Renal cortex interstitium (tissue), 11 donors: Measurements from ENCODE around the gene ATP6V0B. TPM values are rescaled to one million over a fixed set of nuclear protein-coding genes. Genes with fewer than 3 reads are reported as not detected.

Source experiments
- DNase-seq, 11 donors: peaks; one replicate each; pipeline ENCODE4 v3.0.0-alpha.2; 2013; ENCODE audit warnings: low read depth in 9 of 11, low spot score in 4 of 11; ENCODE audit errors: extremely low read depth in 1 of 11
- polyA plus RNA-seq, 3 donors: library from polyadenylated mRNA; unstranded; fragments of 120-200 nt; gene quantifications; one replicate each; pipeline ENCODE4 v1.2.1, GENCODE V29; 2013; ENCODE audit not compliant: insufficient read length in 3 of 3

The ATP6V0B gene
- polyA plus RNA-seq, 3 donors = 116 to 158 (median 156) TPM

DNA sequence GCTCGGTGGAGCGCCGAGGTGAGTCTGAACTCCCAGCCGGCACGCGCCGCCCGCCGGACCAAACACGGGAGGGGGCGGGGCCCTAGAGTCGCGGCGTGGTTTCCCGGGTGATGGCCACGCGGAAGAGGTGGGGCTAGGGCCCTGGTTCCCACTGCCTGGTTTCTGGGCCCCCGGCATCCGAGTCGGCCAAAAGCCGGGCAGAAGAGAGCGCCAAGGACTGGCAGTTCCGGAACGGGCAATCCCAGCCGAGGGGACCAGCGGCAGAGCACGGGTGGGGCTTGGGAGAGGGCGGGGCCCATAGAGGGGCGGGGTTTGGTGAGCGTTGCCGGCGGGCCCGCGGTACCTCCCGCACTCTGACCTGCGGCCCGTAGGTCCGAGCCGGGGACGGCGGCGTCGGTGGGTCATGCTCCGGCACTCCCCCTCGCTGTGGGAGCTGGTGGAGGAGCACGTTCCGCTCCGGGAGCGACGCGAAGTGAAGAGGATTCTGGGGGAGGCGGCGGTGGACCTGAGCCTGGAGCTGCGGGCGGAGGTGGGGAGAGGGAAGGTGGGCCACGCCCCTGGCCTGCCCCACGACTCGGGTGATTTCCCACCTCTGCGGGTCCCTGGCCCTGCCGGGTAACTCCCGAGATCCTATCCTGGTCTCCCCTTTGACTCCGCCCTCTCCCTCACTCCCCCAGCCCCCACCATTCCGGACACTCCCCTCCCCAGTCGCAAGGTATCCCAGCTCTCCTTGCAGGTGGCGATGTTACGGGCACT is 16.9 kb downstream of the ATP6V0B start, which contains the start of gene CCDC24:
Gene CCDC24 (plus strand): TSS at position 124 of the 756 bp plus-strand sequence. CDS start 280 bp downstream, at position 404.
- peak in 5 of 11 donors; percentile 53 to 79 (median 57) for DNase-seq

DNA sequence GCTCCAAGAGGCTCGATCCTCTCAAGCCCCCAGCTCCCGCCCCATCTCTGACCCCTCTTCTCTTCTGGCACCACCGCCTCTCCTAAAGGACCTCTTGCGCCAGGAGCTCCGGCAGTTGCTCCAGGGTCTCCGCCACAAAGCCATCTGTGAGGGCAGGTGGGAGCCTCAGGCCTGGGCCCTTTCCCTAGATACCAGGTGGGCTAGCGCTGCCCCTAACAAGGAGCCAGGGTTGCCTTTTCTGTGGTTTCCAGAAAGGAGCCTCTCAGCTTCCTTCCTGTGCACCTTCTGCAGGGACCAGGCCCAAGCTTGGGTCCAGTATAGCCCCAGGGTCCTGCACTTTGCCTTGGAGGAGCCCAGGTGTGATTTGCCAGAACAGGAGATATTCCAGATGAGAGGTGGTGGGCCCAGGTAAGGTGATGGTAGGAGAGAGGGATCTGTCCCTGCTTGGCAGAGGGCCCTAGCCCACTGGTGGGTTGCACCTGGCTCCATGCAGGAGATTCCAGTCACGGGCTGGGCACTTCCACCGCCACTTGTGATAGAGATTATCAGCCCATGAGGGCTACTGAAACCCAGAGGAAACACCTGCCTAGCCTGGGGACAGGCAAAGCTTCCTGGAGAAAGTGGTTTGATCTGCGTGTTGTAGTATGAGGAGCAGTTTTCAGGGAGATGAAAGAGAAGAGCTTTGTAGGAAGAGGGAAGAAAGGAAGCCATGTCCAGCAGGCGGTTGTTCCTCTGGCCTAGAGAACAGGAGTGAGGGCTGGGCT is 17.7 kb downstream of the ATP6V0B start:
- DNase-seq = no peak

DNA sequence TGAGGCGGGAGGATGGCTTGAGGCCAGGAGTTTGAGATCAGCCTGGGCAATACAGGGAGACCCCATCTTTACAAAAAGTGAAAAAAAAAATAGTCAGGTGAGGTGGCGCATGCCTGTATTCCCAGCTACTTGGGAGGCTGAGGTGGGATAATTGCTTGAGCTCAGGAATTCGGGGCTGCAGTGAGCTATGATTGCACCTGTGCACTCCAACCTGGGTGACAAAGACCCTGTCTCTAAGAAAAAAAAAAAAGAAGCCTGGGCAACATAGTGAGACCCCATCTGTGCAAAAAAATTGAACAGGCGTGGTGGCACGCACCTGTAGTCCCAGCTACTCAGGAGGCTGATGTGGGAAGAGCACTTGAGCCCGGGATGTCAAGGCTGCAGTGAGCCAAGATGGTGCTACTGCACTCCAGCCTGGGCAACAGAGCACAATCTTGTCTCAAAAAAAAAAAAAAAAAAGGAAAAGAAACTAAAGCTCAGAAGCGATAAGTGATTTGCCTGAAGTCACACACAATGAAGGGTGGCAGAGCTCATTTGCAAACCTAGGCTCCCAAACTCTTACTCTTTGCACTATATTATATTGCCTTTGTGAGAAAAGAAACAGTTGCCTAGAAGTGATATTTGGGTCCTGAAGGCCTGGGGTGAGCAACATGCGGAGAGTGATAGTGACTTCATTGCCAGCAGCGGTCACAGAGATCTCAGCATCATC is 18.6 kb downstream of the ATP6V0B start:
- DNase-seq = no peak

DNA sequence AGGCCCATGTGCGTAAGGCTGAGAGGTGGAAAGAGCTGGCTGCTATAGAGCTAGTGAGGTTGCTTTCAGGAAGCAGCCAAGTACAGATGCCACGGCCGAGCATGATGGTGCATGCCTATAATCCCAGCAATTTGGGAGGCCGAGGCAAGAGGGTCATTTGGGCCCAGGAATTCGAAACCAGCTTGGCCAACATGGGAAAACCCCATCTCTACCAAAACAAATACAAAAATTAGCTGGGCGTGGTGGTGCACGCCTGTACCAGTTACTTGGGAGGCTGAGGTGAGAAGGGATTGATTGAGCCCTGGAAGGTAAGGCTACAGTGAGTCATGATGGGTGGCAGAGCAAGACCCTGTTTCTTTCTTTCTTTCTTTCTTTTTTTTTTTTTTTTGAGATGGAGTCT is 19.3 kb downstream of the ATP6V0B start:
- no peak for DNase-seq

DNA sequence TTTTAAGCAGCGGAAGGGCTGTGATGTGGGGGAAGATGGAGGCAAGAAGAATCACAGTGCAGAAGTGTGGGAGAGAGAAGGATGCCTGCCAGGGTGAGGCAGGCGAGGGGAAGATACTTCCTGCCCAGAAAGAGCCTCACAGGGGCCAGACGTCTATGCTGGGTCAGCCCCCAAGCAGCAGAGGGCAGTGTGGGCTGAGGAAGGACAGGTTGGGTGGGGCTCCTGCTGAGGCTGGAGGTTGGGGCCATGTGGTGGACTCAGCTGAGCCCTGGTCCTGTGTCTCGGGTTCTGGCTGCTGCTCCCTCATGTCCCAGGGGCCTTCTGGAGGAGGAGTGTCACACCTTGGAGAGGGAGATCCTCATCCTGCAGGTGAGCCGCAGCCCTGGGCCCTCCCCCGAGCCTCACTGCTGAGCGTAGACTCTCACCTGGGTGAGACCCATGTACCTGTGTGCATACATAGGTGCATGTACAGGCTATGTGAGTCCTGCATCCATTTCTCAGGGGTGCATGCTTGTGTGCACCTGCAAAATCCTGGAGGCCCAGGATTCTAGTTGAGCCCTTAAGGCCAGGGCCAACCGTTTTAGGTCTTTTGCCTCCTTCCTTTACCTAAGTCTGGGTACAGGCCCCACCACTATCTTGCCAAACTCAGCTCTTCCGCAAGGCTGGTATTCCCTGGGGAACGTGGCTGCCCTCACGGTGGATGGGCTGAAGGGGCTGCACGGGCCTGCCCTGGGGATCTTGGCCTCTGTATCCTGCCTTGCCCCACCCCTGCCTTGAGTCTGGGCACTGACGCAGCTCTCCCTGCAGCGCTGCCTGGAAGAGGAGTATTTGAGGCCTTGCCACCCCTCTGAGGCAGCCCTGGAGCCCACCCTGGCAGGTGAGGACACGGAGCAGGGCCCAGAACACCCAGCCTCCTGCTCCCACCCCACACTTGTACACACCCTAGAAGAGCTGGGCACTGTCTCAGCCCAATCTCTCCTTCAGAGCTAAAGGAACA is 20.3 kb downstream of the ATP6V0B start:
- DNase-seq = no peak

DNA sequence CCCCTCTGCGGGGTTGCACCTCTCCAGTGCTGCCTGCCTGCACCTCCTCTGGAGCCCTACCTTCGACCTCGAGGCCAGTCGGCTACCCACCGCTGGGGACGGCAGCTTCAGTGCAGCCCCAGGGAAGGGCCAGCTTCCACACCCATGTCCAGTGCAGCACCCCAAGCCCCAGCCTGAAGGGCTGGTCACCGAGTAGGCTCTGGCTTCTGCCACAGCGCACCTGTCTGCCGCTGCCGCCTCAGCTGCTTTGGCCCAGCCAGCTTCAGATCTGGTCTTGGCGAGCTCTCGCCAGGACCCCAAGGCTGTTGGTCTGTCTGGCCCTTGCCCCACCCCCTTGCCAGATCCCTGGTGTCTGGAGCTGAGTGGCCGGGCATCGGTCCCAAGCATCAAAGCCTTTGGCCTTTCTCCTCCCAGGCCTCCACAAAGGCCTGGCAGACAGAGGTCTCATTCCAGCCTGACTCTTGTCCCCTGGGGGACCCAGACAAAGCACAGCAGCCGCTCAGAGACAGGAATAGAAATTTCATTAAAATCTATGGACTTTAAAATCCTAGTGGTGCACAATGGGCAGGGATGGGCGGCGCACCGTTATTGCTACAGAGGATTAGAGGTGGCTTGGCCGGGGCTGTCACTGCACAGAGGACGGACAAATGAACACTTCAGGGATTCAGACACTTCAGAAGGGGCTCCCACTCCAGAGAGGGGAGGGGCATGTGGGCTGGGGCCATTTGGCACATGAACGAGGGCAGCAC is 21.4 kb downstream of the ATP6V0B start:
- DNase-seq = no peak

DNA sequence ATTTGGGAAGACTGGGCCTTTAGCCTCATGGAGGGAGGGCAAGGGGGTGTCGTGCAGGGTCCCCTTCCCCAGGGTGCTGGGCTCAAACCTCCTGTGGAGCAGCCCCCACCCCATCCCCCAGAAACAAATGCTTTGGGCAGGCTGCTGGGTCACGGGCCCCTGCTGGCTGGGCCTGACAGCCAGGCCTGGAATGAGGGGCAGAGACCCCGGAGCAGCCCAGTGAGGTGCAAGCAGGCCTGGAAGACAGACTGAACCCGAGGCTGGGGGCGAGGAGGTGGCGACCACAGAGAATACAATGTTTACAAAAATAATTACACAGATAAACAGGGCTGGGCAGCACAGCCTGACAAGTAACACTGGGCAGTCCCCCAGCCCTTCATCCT is 22.0 kb downstream of the ATP6V0B start:
- no peak for DNase-seq

DNA sequence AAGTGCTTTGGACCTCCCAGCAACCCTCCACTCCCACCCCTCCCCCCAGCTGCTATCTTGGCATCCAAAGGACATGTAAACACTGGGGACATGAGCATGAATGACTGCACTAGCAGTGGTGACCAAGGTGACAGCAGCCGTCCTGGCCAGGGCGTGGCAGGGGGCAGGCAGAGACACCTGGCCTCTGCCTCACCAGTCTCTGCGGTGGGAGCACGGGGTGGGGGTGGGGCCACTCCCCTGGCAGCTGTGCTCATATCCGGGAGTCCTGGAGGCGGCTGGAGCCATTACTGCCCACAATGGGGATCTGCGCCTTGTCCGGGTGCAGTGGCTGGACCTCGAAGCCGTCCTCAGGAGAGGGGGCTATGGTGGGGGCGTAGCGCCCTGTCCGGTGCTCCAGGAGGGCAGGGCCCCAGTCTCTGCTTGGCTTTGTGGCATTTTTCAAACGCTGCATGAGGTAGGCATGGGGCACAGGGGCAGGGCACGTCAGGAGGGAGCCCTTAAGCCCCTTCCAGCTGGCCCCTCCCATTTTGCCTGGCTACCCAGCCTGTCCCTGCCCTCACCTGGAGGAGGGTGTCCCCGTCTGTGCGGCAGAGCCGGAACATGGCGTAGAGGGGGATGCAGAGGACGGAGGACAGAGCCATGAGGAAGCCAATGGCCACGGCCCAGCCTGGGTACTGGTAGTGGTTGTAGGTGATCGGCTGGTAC is 22.7 kb downstream of the ATP6V0B start:
- DNase-seq = no peak

DNA sequence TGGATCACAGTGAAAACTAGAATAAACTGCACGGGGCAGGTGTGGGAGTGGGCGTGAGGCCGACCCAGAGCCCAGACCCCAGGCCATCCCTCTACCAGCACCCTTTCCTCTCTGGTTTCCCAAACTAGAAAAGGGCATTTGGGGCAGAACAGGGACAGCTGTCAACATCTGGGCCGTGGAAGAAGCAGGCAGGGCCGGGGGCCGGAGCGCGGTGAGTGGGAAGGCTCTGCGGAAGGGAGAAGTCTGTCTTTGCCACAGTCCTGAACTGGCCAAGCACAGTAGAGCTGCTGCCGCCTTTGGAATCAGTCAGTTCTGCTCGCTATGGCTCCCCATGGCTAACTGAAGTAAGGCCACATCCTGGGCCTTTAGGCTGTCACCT is 23.2 kb downstream of the ATP6V0B start:
- DNase-seq = no peak

DNA sequence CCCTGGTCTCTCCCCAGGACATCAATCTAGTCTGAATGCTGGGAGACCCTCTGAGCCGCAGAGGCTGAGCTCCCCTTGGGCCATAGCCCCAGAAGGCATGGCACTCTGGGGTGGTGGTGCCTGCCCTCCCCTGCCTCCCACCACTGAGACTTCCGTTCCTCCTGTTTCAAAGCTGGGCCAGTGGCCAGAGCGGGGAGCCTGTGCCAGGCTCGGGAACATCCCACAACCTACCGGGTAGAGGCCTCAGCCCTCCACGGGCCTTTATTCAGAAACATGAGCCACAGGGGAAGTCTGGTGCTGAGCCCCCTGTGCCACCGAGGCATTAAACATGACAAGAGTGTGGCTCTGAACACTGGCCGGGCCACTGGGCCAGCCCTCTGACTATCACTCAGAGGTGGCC is 24.7 kb downstream of the ATP6V0B start:
- DNase-seq = no peak

DNA sequence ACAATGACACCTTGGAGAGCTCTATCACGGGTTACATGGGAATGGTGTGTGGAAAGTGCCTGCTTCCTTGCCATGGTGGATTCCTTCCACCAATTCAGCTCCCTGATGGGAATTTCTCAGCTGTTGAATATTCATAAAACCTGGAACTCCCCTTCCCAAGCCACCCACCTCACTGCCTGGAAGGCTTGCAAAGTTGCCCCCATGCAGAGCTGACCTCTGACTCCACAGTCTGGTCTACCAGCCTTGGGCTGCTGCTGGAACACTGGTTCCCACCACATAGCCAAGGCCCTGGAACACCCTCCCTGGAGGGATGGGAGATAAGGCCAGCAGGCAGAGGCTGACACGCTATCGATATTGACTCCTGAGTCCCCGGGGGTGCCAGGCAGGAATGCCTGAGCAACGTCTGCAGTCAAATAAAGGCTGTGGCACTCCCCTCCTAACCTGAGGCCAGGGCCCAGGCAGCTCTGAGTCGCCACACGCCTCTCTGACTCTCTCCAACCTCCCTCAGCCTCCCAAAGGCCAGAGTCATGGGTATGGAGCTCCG is 25.4 kb downstream of the ATP6V0B start:
- DNase-seq = no peak

DNA sequence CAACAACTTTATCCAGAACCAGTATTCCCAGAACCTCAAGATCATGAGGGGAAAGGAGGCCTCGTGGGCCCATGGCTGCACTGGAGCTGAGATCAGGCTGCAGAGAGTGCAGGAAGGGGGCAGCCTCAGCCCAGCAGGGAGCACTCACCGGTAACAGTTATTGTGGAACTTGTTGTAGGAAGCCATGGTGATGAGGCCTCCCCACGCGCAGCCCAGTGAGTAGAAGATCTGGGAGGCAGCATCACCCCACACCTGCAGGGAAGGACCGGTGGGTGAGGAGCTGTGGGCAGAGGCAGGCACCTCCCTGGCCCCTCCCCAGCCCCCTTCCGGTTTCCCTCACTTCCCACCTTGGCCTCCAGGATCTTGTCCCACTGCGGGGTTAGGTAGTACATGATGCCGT is 27.4 kb downstream of the ATP6V0B start:
- DNase-seq = no peak

DNA sequence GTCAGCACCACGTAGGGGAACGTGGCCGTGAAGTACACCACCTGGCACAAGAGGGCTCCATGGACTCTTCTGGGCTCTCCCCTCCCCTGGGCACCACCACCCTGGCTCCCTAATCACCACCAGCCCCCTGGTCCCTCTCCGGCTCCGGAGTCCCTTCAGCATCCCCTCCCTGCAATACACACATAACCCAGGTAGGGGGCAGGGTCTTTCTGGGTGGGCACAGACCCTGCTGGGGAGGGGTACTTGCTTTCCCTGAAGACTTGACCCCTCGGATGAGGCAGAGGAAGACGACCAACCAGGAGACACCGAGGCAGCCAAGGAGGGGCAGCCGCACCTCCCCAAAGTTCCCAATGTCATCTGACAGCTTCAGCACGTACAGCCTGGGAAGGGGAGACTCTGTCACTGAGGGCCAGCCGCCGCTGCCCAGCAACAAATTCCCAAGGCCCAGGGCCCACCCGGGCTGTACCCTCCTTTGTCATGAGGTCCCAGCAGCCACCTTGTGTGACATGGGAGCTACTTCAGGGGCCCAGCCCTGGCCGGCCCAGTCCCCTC is 27.9 kb downstream of the ATP6V0B start:
- DNase-seq = no peak

DNA sequence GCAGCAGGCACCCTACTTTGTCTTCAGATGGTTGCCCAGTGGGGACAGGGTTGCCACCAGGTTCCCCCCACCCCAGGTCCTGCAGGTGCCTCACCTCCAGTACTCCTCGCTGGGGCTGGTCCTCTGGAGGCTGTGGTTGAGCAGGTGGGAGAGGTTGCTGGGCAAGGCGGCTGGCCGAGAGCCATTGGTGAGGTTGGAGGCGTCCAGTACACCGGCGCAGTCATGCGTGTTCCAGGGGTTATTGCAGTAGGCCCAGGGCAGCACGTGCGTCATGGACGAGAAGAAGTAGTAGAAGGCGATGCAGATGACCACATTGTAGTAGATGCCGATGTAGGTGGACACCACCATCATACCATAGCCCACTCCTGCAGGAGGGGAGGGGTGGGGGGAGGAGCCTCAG is 33.5 kb downstream of the ATP6V0B start:
- DNase-seq = no peak

DNA sequence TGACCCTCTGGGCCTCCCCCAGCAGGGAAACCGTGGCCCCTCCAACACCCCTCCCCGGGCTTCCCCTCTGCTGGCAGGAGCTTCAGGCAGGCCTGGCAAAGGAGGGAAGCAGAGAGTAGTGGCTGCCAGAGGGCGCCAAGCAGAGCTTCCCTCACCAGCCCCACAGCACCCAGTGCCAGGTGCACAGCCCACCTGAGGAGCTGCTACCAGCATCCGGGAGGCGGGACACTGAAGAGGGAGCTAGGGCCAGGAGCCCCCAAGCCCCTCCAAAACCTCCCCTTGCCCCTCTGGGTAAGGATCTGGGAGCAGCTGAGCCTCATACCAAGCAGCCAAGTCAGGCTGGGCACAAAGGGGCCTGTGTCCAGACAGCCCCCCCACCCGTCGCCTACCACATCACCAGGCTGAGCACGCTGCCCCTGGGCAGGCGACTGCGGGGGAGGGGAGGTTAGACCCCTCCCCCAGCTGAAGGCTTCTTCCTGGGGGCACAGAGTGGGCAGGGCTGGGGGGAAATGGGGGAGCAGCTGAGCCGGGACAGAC is 36.2 kb downstream of the ATP6V0B start:
- no peak for DNase-seq

DNA sequence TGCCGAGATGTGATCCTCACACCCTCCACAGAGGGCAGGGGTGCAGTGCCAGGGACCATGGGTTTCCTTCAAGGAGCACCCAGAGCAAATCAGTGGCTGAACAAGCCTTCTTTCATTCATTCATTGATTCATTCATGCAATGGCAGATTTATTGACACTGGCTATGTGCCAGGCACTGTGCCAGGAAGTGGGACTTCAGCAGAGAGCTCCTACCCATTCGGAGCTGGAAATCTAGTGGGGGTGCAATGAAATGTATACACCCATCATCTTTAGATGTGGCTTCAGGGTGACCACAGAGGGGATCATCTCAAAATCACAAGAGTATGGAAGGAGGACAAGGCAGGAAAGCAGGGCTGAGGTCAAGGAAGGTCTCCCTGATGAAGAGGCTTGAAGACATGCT is 37.6 kb downstream of the ATP6V0B start:
- DNase-seq = no peak
